Right lobe of liver (tissue), 6 donors: ENCODE results near the gene BFSP1. TPM values are rescaled to one million over a fixed set of nuclear protein-coding genes. Genes with fewer than 3 reads are reported as not detected.

Source experiments
- ATAC-seq, 4 donors: fragments of 200-7000 bp; cut with Tn5 transposase; one replicate each; pipeline ENCODE4 v1.9.1; 2020; ENCODE audit warnings: mild to moderate bottlenecking in 4 of 4, moderate library complexity in 4 of 4
- DNase-seq, 3 donors: peaks; one replicate each; pipeline ENCODE4 v3.0.0-alpha.2; 2020
- H3K27ac ChIP-seq, 3 donors: fragments of 200-600 bp; one replicate each; pipeline ENCODE4 v1.8.0; 2022
- H3K27me3 ChIP-seq, 2 donors: fragments of 200-600 bp; one replicate each; pipeline ENCODE4 v1.8.0; 2022
- H3K36me3 ChIP-seq, 4 donors: fragments of 200-600 bp; sonication (generic) in 1 of 4; one replicate each; pipeline versions ENCODE4 v1.5.1 to v1.8.0; 2017 to 2022; ENCODE audit warnings: control low read depth in 1 of 4
- H3K4me1 ChIP-seq, 4 donors: fragments of 200-600 bp; sonication (generic) in 1 of 4; one replicate each; pipeline versions ENCODE4 v1.5.1 to v1.8.0; 2017 to 2022; ENCODE audit warnings: control low read depth in 1 of 4
- H3K4me3 ChIP-seq, 3 donors: fragments of 200-600 bp; one replicate each; pipeline ENCODE4 v1.8.0; 2022
- H3K9me3 ChIP-seq, 4 donors: fragments of 200-600 bp; sonication (generic) in 1 of 4; one replicate each; pipeline versions ENCODE4 v1.5.1 to v1.8.0; 2017 to 2022; ENCODE audit warnings: control low read depth in 1 of 4
- POLR2A ChIP-seq: fragments of 450-650 bp; IDR thresholded peaks from one replicate; pipeline ENCODE4 v1.6.1; 2017; ENCODE audit warnings: antibody characterized with exemption, mild to moderate bottlenecking
- WGBS: methylation state at CpG from one replicate; pipeline ENCODE4 v1.1.6; 2018; ENCODE audit warnings: low coverage, low lambda C conversion rate; ENCODE audit not compliant: insufficient coverage; ENCODE audit errors: missing lambda C conversion rate; 5-methylcytosine and 5-hydroxymethylcytosine counted together
- intact Hi-C, 2 donors: fragments of 100-400 bp; cut with DNase I; formaldehyde crosslinking; loops; one replicate each; pipeline versions ENCODE4 v1.11.2 to v1.14.1; 2022
- total RNA-seq, 6 experiments: library from RNA; depleted of rRNA in 2 of 6; stranded (reverse); fragments of >200 nt in 2 of 6; fragmentation: NEBNext Ultra II Directional in 3 of 6; extraction: Animal tissue kit (Norgen Biotek cat#: 25700) in 3 of 6; gene quantifications; one replicate each; pipeline versions ENCODE4 v1.1.0 to v1.2.4, GENCODE V29; 2016 to 2023
- TF ChIP-seq, protein P1 (sequence below), 4 donors: fragments of 200-600 bp in 3 of 4; fragments of 450-650 bp in 1 of 4; IDR thresholded peaks; one replicate each; pipeline versions ENCODE4 v1.5.1 to v1.8.0; 2016 to 2022; ENCODE audit warnings: antibody characterized with exemption in 4 of 4, mild to moderate bottlenecking in 2 of 4
- donor health status: DM: no; HTN: yes; CAD: no.
- donor health status: DM: no; HTN: no; CAD: no.
- donor health status: DM: no; HTN: no; CAD: no.
- donor health status: DM: no; HTN: yes; CAD: no.
- donor health status: DM: no; HTN: yes; CAD: no.

Gene BFSP1
- total RNA-seq, 6 experiments from 2014 or later, result 0.16 to 0.68 (median 0.25) TPM

DNA sequence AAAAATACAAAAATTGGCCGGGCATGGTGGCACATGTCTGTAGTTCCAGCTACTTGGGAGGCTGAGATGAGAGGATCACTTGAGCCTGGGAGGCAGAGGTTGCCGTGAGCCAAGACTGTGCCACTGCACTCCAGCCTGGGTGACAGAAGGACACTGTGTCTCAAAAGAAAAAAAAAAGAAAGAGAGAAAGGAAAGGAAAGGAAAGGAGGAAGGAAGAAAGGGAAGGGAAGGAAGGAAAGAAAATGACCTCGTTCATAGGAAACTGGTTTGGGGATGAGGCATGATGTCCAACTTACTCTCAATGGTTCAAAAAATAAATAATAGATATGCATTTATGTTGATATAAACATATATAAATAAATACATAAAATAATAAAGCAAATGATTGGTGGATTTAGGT lies 6.8 kb upstream of the BFSP1 start:
- intact Hi-C loops, result loop anchor here (10.0 kb wide), 1 partner anchor 77 kb away; no protein-coding TSS in a partner anchor
- no peaks in the 10 kb centered on the region for H3K27me3 ChIP-seq
- ATAC-seq (no peak), DNase-seq (no peak)
- no peak for TF ChIP-seq POLR2A
- TF ChIP-seq, protein P1, sequence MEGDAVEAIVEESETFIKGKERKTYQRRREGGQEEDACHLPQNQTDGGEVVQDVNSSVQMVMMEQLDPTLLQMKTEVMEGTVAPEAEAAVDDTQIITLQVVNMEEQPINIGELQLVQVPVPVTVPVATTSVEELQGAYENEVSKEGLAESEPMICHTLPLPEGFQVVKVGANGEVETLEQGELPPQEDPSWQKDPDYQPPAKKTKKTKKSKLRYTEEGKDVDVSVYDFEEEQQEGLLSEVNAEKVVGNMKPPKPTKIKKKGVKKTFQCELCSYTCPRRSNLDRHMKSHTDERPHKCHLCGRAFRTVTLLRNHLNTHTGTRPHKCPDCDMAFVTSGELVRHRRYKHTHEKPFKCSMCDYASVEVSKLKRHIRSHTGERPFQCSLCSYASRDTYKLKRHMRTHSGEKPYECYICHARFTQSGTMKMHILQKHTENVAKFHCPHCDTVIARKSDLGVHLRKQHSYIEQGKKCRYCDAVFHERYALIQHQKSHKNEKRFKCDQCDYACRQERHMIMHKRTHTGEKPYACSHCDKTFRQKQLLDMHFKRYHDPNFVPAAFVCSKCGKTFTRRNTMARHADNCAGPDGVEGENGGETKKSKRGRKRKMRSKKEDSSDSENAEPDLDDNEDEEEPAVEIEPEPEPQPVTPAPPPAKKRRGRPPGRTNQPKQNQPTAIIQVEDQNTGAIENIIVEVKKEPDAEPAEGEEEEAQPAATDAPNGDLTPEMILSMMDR (IDR thresholded peaks at IDR 0.05), result no peak
- no peak overlapping the region for H3K27ac ChIP-seq
- H3K36me3 ChIP-seq, result no peaks in the 10 kb centered on the region
- peaks cover 0 to 8% (median 1%) of the 10 kb centered on the region in 4 donors for H3K4me1 ChIP-seq
- WGBS, result 69% methylated on average over 3 of the region's 3 CpGs
- no peaks in the 10 kb centered on the region for H3K9me3 ChIP-seq
- no peak overlapping the region for H3K4me3 ChIP-seq

DNA sequence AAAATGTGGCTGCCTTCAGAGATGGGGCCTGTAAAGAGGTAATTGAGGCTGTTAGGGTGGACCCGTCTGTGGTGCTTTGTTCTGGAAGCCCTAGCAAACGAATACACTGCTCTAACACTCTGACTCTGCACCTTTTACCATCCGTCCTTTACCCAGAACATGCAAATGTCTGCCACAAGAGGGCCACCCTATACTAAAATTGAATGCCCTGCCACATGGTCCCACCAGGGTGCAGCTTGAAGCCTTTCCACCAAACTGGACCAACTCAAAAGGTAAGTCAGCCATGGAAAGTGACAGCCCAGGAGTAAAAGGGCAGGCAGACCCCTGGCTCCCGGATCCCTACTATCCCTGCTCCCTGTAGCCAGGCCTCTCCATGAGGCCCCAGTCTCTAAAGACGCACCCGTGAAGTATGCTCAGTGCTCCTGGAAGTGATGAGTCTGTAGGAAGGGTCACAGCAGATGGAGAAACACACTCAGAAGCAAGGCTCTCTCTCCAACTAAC lies 5.8 kb upstream of the BFSP1 start:
- DNase-seq (peak in 2 of 3 donors; percentile 41 to 69), ATAC-seq (peak; percentile 99)
- H3K4me1 ChIP-seq, result peaks cover 0 to 1% (median 0%) of the 10 kb centered on the region in 4 donors
- intact Hi-C loops, result loop anchor here (10.0 kb wide), 1 partner anchor 78 kb away; no protein-coding TSS in a partner anchor
- no peaks in the 10 kb centered on the region for H3K36me3 ChIP-seq
- 35% methylated on average over 6 of the region's 6 CpGs for WGBS
- H3K27me3 ChIP-seq, result no peaks in the 10 kb centered on the region
- H3K4me3 ChIP-seq, result no peak overlapping the region
- no peak overlapping the region for H3K27ac ChIP-seq
- TF ChIP-seq POLR2A, result no peak
- TF ChIP-seq, protein P1 (IDR thresholded peaks at IDR 0.05), result peak; percentile 77 to 95 (median 82)
- H3K9me3 ChIP-seq, result no peaks in the 10 kb centered on the region

DNA sequence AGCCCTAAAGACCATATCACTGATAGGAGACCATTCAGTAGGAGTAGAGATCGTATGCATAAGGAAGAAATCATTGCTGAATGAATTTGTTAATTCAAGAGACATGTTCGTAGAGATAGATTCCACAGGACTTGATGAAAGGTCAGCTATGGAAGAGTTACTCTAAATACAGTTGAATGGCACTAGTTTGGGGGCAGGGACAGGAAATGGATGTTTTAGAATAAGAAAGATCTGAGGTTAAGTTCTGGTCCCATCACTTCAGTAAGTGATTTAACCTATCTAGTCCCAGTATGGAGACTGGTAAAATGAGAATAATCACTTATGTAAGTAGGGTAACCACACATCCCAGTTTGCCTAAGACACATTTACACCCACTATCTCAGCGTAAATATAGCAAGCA lies 2.9 kb upstream of the BFSP1 start:
- DNase-seq (no peak), ATAC-seq (no peak)
- Histone ChIP-seq H3K4me3 (no peak overlapping the region), H3K36me3 (no peaks in the 10 kb centered on the region), H3K27me3 (no peaks in the 10 kb centered on the region), H3K27ac (no peak overlapping the region), H3K4me1 (no peaks in the 10 kb centered on the region), H3K9me3 (no peaks in the 10 kb centered on the region)
- intact Hi-C loops, result loop anchor here (10.0 kb wide), 1 partner anchor 81 kb away; no protein-coding TSS in a partner anchor
- TF ChIP-seq, protein P1 (IDR thresholded peaks at IDR 0.05), result no peak
- TF ChIP-seq POLR2A, result no peak
- 78% methylated on average over 3 of the region's 3 CpGs for WGBS

GRCh38 chr20:17533396-17533795 lies 2.2 kb upstream of the BFSP1 start:
- DNase-seq (no peak), ATAC-seq (no peak)
- WGBS, result 58% methylated on average over 1 of the region's 1 CpG
- H3K4me1 ChIP-seq, result no peaks in the 10 kb centered on the region
- no peaks in the 10 kb centered on the region for H3K27me3 ChIP-seq
- no peak overlapping the region for H3K27ac ChIP-seq
- intact Hi-C loops, result loop anchor here (10.0 kb wide), 1 partner anchor 81 kb away; no protein-coding TSS in a partner anchor
- H3K36me3 ChIP-seq, result no peaks in the 10 kb centered on the region
- no peaks in the 10 kb centered on the region for H3K9me3 ChIP-seq
- no peak overlapping the region for H3K4me3 ChIP-seq
- no peak for TF ChIP-seq POLR2A

DNA sequence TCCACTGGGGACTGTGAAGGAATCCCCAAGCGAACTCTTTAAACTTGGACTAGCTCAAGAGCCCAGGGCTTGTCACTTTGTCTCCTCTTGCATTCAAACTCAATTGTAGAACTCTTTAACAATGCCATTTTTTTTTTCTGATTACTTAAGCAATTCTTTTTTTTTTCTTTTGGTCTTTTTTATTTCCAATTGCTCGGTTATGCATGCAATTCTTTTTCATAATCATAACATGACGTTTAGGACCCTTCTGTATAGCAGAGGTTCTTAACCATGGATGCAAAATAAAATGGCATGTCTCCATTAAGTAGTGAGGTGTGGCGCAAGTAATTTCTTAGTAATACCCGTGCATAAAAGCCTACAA lies 466 bp upstream of the BFSP1 start:
- Histone ChIP-seq H3K9me3 (no peaks in the 10 kb centered on the region), H3K4me1 (no peaks in the 10 kb centered on the region), H3K36me3 (no peaks in the 10 kb centered on the region), H3K27ac (peak overlapping the region in 2 of 3 donors; percentile 26 to 48), H3K27me3 (no peaks in the 10 kb centered on the region), H3K4me3 (peak overlapping the region; percentile 35 to 57 (median 45))
- ATAC-seq (no peak), DNase-seq (no peak)
- WGBS, result 76% methylated on average over 5 of the region's 5 CpGs
- intact Hi-C loops, result loop anchor here (10.0 kb wide), 1 partner anchor 83 kb away; no protein-coding TSS in a partner anchor
- TF ChIP-seq POLR2A, result no peak
- TF ChIP-seq, protein P1 (IDR thresholded peaks at IDR 0.05), result no peak
